Ectodermal cell (in vitro differentiated cells): ENCODE measurements around the gene AHRR.

Source experiments
- H3K27ac ChIP-seq: 2 replicates; pipeline ENCODE4 v1.7.0; 2013; ENCODE audit warnings: mild to moderate bottlenecking, low read depth, low read length; ENCODE audit not compliant: insufficient read depth, poor library complexity, severe bottlenecking
- H3K27me3 ChIP-seq: 2 replicates; pipeline ENCODE4 v1.7.0; 2013; ENCODE audit warnings: mild to moderate bottlenecking, low read length; ENCODE audit not compliant: insufficient read depth, control insufficient read depth, poor library complexity, severe bottlenecking
- H3K36me3 ChIP-seq: one replicate; pipeline ENCODE4 v1.7.0; 2013; ENCODE audit warnings: low read length; ENCODE audit not compliant: control insufficient read depth, insufficient read depth
- H3K4me1 ChIP-seq: one replicate; pipeline ENCODE4 v1.7.0; 2013; ENCODE audit warnings: low read length; ENCODE audit not compliant: control insufficient read depth, insufficient read depth
- H3K4me3 ChIP-seq: 2 replicates; pipeline ENCODE4 v1.7.0; 2013; ENCODE audit warnings: low read depth, low read length, control low read depth; ENCODE audit not compliant: insufficient read depth
- H3K9me3 ChIP-seq: 2 replicates; pipeline ENCODE4 v1.7.0; 2013; ENCODE audit warnings: mild to moderate bottlenecking, low read length, moderate library complexity; ENCODE audit not compliant: control insufficient read depth
- WGBS, 2 experiments: methylation state at CpG; one replicate each; pipeline ENCODE4 v1.1.7; 2013; ENCODE audit warnings: missing lambda C conversion rate in 2 of 2; 5-methylcytosine and 5-hydroxymethylcytosine counted together

The AHRR gene

GRCh38 chr5:312845-313244 lies 8.7 kb upstream of the AHRR start:
- 88 to 92% methylated on average over 11 to 12 of the region's 12 CpGs for WGBS, 2 experiments
- Histone ChIP-seq H3K27me3 (no peaks in the 10 kb centered on the region), H3K4me1 (peaks cover 19% of the 10 kb centered on the region), H3K4me3 (no peak overlapping the region), H3K27ac (no peak overlapping the region), H3K36me3 (no peaks in the 10 kb centered on the region), H3K9me3 (no peaks in the 10 kb centered on the region)

DNA sequence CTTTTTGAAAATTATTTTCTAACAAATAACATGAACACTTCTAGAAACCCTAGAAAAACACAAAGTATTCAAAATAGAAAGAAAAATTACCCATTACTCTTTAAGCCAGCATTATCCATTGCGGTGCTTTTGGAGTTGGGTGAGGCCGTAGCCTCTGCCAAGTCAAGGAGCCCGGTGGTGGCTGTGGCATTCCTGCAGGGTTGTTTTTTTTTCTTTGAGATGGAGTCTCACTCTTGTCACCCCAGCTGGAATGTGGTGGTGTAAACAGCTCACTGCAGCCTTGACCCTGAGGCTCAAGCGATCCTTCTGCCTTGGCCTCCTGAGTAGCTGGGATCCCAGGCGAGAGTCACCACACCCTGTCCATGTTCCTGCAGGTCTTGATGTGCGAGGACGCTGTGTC lies 8.2 kb upstream of the AHRR start:
- Histone ChIP-seq H3K4me1 (peaks cover 15% of the 10 kb centered on the region), H3K9me3 (no peaks in the 10 kb centered on the region), H3K36me3 (no peaks in the 10 kb centered on the region), H3K4me3 (no peak overlapping the region), H3K27me3 (peaks cover 2% of the 10 kb centered on the region), H3K27ac (no peak overlapping the region)
- 94 to 95% methylated on average over 7 of the region's 7 CpGs for WGBS, 2 experiments

GRCh38 chr5:313806-314376 lies 7.6 kb upstream of the AHRR start:
- Histone ChIP-seq H3K9me3 (no peaks in the 10 kb centered on the region), H3K27ac (no peak overlapping the region), H3K27me3 (peaks cover 8% of the 10 kb centered on the region), H3K4me3 (no peak overlapping the region), H3K4me1 (peaks cover 10% of the 10 kb centered on the region), H3K36me3 (no peaks in the 10 kb centered on the region)
- 87% methylated on average over 17 of the region's 17 CpGs for WGBS, 2 experiments

- Histone ChIP-seq H3K9me3 (no peaks in the 10 kb centered on the region), H3K27me3 (peaks cover 18% of the 10 kb centered on the region), H3K36me3 (no peaks in the 10 kb centered on the region), H3K4me3 (no peak overlapping the region), H3K27ac (no peak overlapping the region), H3K4me1 (peaks cover 6% of the 10 kb centered on the region)
- 92 to 94% methylated on average over 18 of the region's 18 CpGs for WGBS, 2 experiments
Measured at GRCh38 chr5:314676-315487, 6.6 kb upstream of the AHRR start.

DNA sequence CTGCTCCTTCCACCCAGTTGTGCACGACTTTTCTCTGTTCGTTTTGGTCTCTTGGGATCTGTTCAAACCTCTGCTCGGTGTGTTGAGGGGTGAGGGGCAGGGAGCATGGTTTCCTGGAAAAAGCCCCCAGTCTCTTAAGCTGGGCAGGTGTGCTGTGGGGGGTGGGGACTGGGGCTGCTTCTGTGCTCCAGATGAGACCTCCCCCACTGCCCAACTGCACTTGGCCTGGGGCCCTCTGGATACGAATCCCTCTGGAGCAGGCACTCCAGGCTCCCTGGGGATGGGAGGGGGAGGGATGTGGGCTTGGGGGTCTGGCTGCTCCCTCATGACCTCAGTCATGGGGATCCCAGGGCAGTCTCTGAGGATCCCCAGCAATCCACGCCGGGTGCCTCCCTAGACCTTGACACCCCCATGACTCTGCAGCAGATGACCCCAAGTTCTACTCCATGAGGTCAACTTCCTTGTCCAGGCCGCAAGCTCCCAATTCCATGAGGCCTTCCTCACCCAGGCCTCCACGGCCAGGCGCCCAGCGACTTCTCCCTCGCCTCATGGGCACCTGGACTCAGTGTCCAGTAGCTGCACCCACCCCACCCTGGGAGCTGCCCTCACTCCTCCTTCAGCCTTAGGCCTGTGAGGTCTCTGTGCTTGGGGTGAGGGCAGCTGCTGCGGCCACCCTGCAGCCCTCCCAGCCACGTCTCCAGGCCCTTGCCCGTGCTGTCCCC lies 5.9 kb upstream of the AHRR start:
- no peak overlapping the region for H3K27ac ChIP-seq
- no peak overlapping the region for H3K4me3 ChIP-seq
- no peaks in the 10 kb centered on the region for H3K36me3 ChIP-seq
- peaks cover 25% of the 10 kb centered on the region for H3K27me3 ChIP-seq
- peaks cover 6% of the 10 kb centered on the region for H3K4me1 ChIP-seq
- H3K9me3 ChIP-seq: no peaks in the 10 kb centered on the region
- WGBS, 2 experiments: 93 to 94% methylated on average over 14 of the region's 14 CpGs

- Histone ChIP-seq H3K27me3 (peaks cover 33% of the 10 kb centered on the region), H3K9me3 (no peaks in the 10 kb centered on the region), H3K36me3 (no peaks in the 10 kb centered on the region), H3K27ac (no peak overlapping the region), H3K4me1 (peaks cover 6% of the 10 kb centered on the region), H3K4me3 (no peak overlapping the region)
- WGBS, 2 experiments: 87 to 88% methylated on average over 19 of the region's 19 CpGs
Measured at GRCh38 chr5:316210-317085, 5.1 kb upstream of the AHRR start.

GRCh38 chr5:317086-317811 lies 4.3 kb upstream of the AHRR start:
- no peak overlapping the region for H3K27ac ChIP-seq
- H3K9me3 ChIP-seq: no peaks in the 10 kb centered on the region
- H3K36me3 ChIP-seq: no peaks in the 10 kb centered on the region
- H3K4me3 ChIP-seq: no peak overlapping the region
- peaks cover 6% of the 10 kb centered on the region for H3K4me1 ChIP-seq
- 55 to 56% methylated on average over 25 to 26 of the region's 26 CpGs for WGBS, 2 experiments
- peaks cover 41% of the 10 kb centered on the region for H3K27me3 ChIP-seq

GRCh38 chr5:318341-318897 lies 3.1 kb upstream of the AHRR start:
- H3K9me3 ChIP-seq: no peaks in the 10 kb centered on the region
- H3K36me3 ChIP-seq: no peaks in the 10 kb centered on the region
- H3K4me3 ChIP-seq: no peak overlapping the region
- no peak overlapping the region for H3K27ac ChIP-seq
- H3K4me1 ChIP-seq: peaks cover 6% of the 10 kb centered on the region
- WGBS, 2 experiments: 68 to 69% methylated on average over 15 of the region's 15 CpGs
- H3K27me3 ChIP-seq: peaks cover 53% of the 10 kb centered on the region

- no peak overlapping the region for H3K4me3 ChIP-seq
- H3K36me3 ChIP-seq: no peaks in the 10 kb centered on the region
- peaks cover 6% of the 10 kb centered on the region for H3K4me1 ChIP-seq
- 79 to 81% methylated on average over 18 of the region's 18 CpGs for WGBS, 2 experiments
- H3K27me3 ChIP-seq: peaks cover 60% of the 10 kb centered on the region
- H3K9me3 ChIP-seq: no peaks in the 10 kb centered on the region
- H3K27ac ChIP-seq: no peak overlapping the region
Measured at GRCh38 chr5:318931-319601, 2.4 kb upstream of the AHRR start.
